ENCODE data around the gene CDK14.

The CDK14 gene

GRCh38 chr7:90945104-90945787 lies 349.1 kb downstream of the CDK14 start:
- no peak for DNase-seq

GRCh38 chr7:90946730-90947501 lies 350.8 kb downstream of the CDK14 start:
- DNase-seq, result no peak

GRCh38 chr7:90948085-90948484 lies 352.0 kb downstream of the CDK14 start:
- DNase-seq, result no peak

GRCh38 chr7:90951229-90951628 lies 355.1 kb downstream of the CDK14 start:
- no peak for DNase-seq

- peak in 1 of 56 donors; percentile 3 for DNase-seq
These were observed 356.1 kb downstream of the CDK14 start for GRCh38 chr7:90951986-90952954.

GRCh38 chr7:90955641-90956207 lies 359.6 kb downstream of the CDK14 start:
- DNase-seq, result no peak

- DNase-seq, result no peak
These were observed 361.8 kb downstream of the CDK14 start for GRCh38 chr7:90957883-90958282.

GRCh38 chr7:90958647-90959046 lies 362.5 kb downstream of the CDK14 start:
- no peak for DNase-seq

- no peak for DNase-seq
These were observed 365.1 kb downstream of the CDK14 start for GRCh38 chr7:90961037-90961725.

GRCh38 chr7:90965211-90965610 lies 369.1 kb downstream of the CDK14 start:
- no peak for DNase-seq

GRCh38 chr7:90966346-90966745 lies 370.2 kb downstream of the CDK14 start:
- no peak for DNase-seq

- no peak for DNase-seq
These were observed 372.8 kb downstream of the CDK14 start for GRCh38 chr7:90968871-90969270.

GRCh38 chr7:90972906-90973550 lies 376.9 kb downstream of the CDK14 start:
- DNase-seq, result no peak

- DNase-seq, result no peak
These were observed 380.9 kb downstream of the CDK14 start for GRCh38 chr7:90977056-90977455.

- DNase-seq, result no peak
These were observed 384.4 kb downstream of the CDK14 start for GRCh38 chr7:90980545-90980944.

- DNase-seq, result no peak
These were observed 386.1 kb downstream of the CDK14 start for GRCh38 chr7:90982228-90982627.

- no peak for DNase-seq
These were observed 388.6 kb downstream of the CDK14 start for GRCh38 chr7:90984692-90985091.

GRCh38 chr7:90988516-90988915 lies 392.4 kb downstream of the CDK14 start:
- DNase-seq, result no peak

GRCh38 chr7:90988996-90989765 lies 393.1 kb downstream of the CDK14 start:
- DNase-seq, result no peak

Data from amygdala (tissue), 56 donors.